ENCODE measurements around the gene SH3RF3.

Gene SH3RF3

GRCh38 chr2:109383505-109384307 is 254.7 kb downstream of the SH3RF3 start:
- no peak for DNase-seq

GRCh38 chr2:109384308-109385271 is 255.6 kb downstream of the SH3RF3 start:
- DNase-seq = no peak

DNA sequence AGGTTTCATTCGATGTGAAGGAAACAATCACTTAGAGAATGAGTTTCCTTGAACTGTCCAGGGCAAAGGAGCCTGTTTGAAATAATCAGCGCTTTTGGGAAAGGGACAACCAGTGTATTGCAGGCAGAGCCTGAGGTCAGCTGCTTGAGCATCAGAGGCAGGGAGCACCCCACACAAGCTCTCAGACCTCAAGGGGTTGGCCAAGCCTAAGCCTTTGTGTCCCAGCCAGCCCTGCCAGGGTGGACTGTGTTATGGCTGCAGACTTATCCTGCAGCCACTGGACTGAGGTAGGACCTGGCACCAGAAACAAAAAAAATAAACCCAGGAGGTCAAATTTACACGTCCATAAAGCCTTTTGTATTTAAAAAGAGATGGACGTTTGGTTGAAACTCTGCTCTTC is 256.5 kb downstream of the SH3RF3 start:
- no peak for DNase-seq

- DNase-seq = peak; percentile 43
Measured at GRCh38 chr2:109386004-109386695, 257.1 kb downstream of the SH3RF3 start.

DNA sequence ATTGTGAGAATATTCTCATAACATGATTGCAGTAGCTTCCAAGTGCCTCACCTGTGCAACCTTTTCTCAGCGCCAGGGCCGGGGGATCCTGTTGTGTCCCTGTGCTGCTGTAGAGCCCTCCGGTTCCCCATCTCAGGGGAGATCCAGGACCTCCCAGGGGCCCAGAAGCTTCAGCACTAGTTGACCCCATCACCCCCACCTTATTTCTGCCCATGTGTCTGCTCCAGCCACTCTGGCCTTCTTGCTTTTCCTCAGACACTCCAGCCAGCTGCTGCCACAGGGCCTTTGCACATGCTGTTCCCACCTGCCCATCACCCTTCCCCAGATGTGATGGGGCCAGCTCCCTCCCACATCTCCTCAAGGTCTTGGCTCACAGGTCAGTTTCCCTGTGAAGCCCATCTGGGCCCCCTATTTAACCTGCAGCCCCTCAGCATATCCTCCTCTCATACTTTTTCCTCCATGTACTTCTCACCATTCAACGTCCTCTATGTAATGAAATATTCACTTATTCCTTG is 258.3 kb downstream of the SH3RF3 start:
- DNase-seq = no peak

DNA sequence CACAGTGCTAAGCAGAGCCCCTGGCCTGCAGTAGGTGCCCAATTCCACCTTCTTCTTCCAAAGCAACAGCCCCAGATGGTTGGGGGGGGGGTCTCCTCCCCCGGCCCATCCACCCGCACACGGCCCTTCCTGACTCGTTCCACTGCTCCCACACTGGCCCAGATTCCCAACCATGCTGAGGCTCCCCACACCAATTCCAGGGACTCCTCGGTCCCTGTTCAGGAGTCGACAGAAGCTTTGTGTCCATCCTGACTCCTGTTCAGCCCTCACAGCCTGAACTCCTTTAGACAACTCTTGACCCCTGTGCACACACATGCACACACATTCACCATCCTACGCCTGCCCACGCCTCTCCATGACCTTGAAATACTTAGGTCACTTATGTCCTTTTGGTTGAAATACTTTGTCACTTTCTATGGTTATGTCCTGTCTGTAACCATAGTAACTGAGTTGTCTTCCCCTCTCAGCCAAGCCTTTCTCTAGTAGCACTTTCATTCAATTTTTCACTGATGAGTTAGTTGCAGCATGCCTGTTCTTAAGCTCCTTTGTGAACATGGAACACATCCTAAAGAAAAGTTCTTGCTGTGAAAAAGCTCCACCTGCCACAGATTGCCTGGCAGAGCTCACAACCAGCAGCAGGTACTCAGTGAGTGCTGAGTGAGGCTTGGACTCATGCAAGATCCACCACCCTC is 258.9 kb downstream of the SH3RF3 start:
- no peak for DNase-seq

- DNase-seq = no peak
Measured at GRCh38 chr2:109391243-109391642, 262.2 kb downstream of the SH3RF3 start.

DNA sequence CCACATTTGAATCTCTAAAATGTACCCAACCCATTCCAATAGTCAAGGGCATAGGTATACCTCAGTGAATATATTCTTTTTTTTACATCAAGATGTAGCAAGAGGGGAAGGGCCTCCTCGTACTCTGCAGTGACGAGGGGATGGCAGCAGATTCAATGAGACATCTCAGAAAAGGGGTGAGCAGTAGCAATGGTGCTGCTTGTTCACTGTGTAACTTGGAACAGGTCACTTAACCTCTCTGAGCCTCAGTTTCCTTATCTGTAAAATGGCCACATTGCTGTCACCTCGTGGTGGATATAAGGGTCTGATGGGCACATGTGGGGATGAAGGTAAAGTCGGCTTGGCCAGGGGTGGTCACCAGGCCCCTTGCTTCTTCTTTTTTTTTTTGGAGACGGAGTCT is 263.1 kb downstream of the SH3RF3 start:
- no peak for DNase-seq

DNA sequence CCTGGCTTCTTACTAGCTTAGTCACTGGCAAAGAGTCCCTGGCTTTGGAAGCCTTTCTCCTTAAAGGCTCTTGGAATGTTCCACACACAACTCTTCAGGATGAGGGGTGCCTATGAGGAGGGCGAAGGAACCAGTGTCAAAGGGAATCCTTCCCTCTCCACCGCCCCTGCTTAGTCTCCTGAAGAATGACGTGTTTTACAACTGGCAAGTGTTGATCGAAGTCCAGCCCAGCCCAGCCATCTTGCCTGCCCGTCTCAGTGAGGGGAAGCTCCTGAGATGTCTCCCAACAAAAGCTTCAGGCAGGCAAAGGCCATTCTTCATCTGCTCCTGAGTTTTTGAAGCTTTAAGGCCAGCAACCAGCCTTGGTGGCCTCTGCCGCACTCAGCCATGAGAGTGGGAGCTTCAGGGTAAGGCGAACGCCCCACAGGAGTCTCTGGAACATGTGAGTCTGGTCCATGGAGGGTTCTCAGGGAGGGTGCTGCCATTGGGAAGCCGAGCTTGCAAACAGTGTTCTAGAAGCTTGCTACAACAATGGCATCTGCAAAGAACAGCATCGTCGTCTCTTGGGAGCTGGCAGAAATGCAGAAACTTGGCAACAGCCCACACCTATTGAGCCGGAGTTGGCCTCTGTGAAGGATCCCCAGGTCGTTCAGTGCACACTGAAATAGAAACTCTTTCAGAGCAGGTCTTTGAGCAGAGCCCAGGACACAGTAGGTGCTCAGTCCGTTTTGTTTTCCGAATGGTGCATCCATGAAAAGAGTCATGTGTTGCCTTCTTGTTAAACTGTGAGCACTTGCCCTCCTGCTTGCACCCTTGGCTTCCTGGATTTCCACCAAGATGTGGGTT is 264.0 kb downstream of the SH3RF3 start:
- no peak for DNase-seq

DNA sequence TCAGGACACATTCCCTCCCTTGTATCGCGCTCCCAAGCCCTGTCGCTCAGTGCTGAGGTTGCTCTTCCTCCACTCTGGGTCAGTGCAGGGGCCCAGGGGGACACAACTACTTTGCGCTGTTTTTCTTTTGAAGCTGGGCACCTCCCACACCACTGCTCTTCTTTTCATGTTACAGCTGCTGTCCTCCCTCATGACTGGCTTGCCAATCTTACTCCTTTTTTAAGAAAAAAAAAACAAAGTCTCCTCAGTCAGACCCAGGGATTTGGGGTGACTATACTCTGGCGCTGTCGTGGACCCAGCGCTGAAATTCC is 264.6 kb downstream of the SH3RF3 start:
- DNase-seq = no peak

DNA sequence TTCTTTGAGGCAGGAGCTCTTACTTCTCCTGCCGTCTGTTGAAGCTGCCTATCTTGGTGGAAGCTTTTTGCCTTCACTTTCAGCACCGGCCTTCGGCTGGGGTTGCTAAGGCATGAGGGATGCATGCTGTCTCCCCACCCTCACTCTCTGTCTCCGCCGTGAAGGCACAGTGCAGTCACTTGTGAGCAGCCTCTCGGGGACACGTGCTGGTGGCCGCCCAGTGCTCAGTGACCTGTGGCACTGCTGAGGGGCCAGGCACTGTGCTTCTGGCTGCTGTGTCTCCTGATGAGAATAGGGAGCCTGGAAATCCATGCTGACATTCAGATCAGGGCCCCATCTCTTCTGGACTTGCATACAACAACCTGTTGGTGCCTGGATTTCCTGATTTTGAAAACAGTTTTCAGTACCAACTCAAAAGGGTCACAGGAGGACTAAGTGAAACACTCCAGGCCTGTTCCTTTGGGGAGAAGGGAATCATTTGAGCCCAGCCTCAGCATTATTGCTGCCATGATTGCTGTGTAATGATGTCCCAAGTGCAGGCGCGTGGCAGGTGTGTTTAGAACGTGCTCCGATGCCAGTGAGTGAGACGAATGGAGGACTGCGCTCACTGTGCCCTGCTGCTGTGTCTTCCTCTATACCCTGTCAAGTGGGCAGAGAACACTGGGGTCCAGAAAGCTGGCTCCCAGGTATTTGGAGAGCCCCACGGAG is 266.6 kb downstream of the SH3RF3 start:
- no peak for DNase-seq

DNA sequence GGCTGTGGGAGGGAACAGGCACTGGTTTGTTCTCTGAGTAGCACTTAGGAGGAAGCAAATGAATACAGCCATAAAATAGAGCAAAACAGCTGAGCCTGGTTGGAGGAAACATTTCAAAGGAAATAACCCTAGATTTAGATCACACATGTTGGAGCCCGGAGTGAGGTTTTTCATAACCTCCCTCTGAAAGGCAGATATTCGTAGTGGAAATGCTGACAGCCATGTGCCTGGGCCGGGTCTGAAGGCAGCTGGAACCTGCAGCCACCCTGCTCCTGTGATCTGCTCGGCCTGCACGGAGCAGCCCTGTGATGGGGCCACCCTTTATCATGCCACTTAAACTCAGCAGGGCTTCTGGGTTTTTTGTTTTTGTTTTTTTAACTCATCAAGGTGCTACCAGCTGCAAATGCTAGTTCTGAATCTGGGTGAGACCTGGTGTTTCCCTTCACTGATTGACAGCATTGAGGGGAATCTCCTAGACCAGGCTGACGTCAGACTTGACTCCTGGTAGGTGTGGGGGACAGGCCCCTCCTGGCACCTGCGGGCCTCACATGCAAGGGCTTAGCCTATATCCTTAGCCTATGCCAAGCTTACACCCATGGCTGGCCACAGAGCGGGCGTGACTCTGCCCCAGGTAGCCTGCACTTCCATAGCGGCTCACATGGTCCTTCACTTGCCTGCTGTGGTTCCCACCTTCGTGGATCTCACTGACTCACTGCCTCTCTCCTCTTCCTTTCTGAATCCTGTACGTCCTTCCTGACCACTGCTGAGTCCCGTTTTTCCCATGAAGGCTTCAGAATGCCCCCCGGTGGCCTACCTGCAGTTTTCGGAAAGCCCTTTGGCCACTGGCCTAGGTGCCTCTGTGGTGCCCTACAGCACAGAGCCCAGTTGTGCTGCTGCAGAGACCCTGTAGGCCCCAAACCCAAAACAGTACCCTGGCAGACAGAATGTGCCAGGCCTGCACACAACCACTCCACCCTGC is 267.5 kb downstream of the SH3RF3 start:
- peak; percentile 8 for DNase-seq

DNA sequence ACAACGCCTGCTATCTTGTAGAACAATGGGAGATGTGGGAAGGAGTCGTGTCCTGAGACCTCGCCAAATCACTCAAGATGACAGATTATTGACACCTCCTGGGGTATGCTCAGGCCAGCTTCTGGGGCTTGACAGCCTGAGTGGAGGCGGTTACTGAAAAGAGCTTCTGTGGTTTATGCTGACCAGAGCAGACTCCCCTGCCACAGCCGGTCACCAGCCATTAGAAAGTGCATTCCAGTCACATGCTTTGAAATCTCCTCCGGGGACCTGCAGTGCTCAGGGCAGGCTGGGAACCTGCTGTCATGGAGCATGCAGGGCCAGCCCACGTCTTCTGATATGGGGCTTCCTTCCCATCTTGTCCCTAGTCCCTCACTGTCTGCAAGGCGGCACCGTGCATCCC is 268.9 kb downstream of the SH3RF3 start:
- DNase-seq = no peak

- DNase-seq = no peak
Measured at GRCh38 chr2:109398366-109399015, 269.5 kb downstream of the SH3RF3 start.

DNA sequence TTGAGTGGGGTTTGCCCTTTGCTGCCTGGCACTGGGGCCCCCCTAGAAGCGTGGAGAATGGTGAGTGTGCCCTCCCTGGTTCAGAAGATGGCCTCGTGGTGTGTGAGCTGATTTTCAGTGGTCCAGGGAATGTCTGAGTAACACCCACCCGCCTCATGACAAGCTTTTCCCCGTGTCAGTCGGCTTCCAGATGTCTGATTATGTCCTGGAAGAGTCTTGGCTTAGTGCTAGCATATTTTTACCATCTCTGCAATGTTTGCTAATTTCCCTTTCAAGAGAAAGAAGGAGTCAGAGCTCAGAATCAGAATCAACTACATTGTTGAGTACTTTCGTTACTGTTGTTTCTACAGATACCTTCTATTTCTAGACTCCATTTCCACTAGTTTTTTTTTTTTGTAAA is 270.1 kb downstream of the SH3RF3 start:
- DNase-seq = no peak

GRCh38 chr2:109400102-109400501 is 271.1 kb downstream of the SH3RF3 start:
- no peak for DNase-seq

DNA sequence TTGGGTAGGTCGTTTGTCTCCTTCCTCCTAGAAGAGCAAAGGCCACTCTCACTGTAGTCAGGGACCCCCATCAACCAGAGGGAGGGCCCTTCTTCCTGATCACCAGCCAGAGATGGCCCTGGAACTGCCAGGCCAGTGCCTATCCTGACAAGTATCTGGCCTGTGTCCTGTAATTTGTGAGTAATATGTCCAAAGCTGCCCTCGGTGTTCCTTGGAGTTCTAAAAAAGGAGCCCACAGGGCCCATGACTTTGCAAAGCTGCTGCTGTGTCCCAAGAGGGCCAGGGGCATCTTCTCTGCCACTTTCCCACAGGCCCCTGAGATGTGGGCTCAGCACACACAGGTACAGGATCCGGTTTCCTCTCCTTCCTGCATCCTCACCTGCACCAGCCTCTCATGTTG is 272.4 kb downstream of the SH3RF3 start:
- DNase-seq = no peak

GRCh38 chr2:109402180-109402579 is 273.2 kb downstream of the SH3RF3 start:
- DNase-seq = no peak
